HG02610 (cell line): ENCODE measurements around the gene MDFI.

ENCODE experiments used
- ATAC-seq: cut with Tn5 transposase; IDR thresholded peaks from one replicate; pipeline ENCODE4 v1.9.1; 2021; ENCODE audit warnings: mild to moderate bottlenecking, moderate library complexity; ENCODE audit not compliant: unreplicated experiment

Gene MDFI

GRCh38 chr6:41648921-41649320 lies 10.7 kb downstream of the MDFI start:
- no peak for ATAC-seq

GRCh38 chr6:41649596-41649995 lies 11.3 kb downstream of the MDFI start:
- no peak for ATAC-seq

GRCh38 chr6:41650120-41650519 lies 11.9 kb downstream of the MDFI start:
- ATAC-seq, result no peak

GRCh38 chr6:41651246-41651961 lies 13.1 kb downstream of the MDFI start:
- no peak for ATAC-seq

GRCh38 chr6:41651962-41652657 lies 13.8 kb downstream of the MDFI start:
- no peak for ATAC-seq

- ATAC-seq, result no peak
Measured at GRCh38 chr6:41652866-41653652, 14.8 kb downstream of the MDFI start.

- no peak for ATAC-seq
Measured at GRCh38 chr6:41653691-41654090, 15.4 kb downstream of the MDFI start.

GRCh38 chr6:41654151-41654697 lies 16.0 kb downstream of the MDFI start:
- ATAC-seq, result no peak

- ATAC-seq, result no peak
Measured at GRCh38 chr6:41654698-41655151, 16.5 kb downstream of the MDFI start.

- ATAC-seq, result no peak
Measured at GRCh38 chr6:41655176-41655575, 16.9 kb downstream of the MDFI start.

GRCh38 chr6:41655646-41656001 lies 17.4 kb downstream of the MDFI start:
- no peak for ATAC-seq

GRCh38 chr6:41656002-41656691 lies 17.9 kb downstream of the MDFI start:
- ATAC-seq, result no peak

GRCh38 chr6:41657131-41658094 lies 19.1 kb downstream of the MDFI start:
- ATAC-seq, result no peak

- ATAC-seq, result no peak
Measured at GRCh38 chr6:41658636-41659035, 20.4 kb downstream of the MDFI start.

- ATAC-seq, result no peak
Measured at GRCh38 chr6:41659935-41660334, 21.7 kb downstream of the MDFI start.

GRCh38 chr6:41663568-41663967 lies 25.3 kb downstream of the MDFI start:
- no peak for ATAC-seq

GRCh38 chr6:41664271-41664670 lies 26.0 kb downstream of the MDFI start:
- ATAC-seq, result no peak

GRCh38 chr6:41667195-41667594 lies 28.9 kb downstream of the MDFI start:
- no peak for ATAC-seq

- no peak for ATAC-seq
Measured at GRCh38 chr6:41668968-41669367, 30.7 kb downstream of the MDFI start.
